Measurements from ENCODE around the gene NET1.
"Not testable (repeated sequence)": the region's sequence is repeated elsewhere in the genome, so short reads cannot be mapped to it uniquely, and the experiment has no call there.

The NET1 gene

DNA sequence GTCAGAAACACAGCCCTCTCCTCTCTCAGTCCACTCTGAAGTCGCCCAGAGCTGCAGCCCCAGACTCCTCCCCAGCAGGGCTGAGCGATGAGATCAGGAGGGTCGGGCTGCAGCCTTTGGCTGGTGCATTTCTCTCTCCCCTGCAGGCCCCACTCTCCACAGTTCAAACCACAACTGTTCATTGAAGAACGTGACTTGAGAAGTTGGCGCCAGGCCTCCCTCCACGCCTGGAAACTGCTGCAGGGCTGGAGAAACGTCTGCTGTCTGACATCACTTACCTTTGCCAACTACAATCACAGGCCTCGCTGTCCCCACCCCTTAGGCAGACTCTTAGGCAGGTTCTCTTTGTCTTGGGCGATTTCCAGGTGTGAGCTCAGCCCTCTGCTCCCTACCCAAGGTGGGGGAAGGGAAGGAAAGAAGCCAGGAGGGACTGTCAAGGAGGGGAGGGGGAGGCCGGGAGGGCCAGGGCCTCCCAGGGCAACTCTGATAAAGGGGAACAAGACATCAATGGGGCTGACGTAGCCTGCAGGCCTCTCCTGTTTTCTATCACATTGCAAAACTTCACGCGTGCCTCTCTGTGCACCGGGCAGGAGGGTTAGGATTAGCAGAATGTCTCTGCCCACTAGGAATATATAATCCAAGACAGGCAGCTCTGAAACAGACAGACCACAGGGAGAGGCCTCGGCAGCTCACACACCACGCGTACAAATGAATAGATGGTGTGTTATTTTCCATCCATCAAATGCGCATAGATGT is 54.3 kb downstream of the NET1 start:
- DNase-seq = peak; percentile 31

DNA sequence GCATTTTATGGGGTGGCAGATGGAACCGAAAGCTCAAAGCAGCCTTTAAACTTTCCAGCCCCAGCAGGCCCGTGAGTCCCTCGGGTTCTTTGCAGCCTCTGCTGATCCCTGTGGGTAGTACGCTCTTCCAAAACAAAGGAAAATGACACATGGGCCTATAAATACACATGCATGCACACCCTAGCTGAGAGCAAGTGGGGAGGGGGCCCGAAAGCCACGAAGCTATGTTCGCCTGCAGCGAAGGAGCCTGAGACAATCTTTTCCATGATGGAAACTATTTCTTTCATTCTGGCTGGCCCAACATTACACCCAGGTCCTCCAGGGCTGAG is 54.8 kb downstream of the NET1 start:
- no peak for DNase-seq

DNA sequence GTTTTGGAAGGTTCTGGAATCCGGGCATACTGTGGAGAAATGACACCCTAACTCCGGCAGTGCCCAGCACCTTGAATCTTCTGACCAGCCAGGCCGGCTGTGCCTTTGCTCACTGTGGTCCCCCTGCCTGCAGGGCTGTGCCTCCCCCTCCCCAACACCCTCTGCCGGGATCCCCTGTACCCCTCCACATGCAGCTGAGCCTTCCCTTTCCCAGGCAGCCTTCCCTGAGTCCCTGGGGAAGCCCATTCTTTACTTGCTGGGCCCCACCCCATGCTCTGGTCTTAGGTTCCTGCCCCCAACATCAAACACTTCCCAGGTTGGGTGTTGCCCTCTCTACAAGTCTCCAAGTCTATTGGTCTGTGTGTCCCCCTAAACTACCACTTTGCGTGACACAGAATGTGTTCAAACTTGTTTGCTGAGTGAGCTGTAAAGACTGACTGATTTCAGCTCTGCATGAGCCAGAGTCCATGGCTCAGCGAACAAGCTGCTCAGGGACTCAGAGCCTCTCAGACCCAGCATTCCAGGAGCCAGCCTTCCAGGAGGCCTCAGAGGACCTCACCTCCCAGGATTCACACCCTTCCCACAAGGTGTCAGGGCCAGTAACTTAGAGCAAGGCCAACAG is 55.4 kb downstream of the NET1 start:
- no peak for DNase-seq

- no peak for DNase-seq
Measured at GRCh38 chr10:5468262-5469106, 56.1 kb downstream of the NET1 start.

DNA sequence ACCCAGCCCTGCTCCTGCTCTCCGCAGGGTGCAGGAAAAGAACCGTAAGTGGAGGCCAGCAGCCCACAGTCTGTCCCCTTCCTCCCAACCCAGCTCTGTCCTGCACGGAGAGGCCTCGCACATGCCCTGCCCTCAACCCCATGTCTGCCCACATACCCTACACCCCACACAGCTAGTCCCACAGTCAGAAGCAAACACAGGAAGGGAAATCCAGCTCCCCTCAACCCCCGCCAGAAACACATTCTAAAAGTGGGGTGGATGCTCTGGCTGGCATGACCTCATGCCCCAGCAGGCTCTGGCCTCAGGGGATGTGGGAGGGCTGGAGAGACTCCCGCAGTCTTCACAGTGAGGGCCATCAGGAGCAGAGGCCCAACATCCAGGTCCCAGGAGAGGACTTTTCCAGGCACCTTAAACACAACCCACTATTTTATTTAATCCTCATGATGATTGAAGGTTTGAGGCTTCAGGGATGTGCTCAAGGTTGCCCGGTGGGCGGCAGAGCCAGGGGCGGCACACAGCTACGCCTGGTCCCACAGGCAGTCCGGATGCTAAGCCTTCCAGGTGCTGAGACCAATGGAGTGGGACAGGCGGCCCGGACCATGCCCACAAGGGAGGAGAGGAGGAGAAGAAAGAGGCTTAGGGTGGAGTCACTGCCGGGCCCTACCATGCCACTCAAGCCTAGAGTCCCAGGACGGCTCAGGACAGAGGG is 57.1 kb downstream of the NET1 start:
- no peak for DNase-seq

GRCh38 chr10:5470062-5470751 is 57.9 kb downstream of the NET1 start:
- DNase-seq = no peak

DNA sequence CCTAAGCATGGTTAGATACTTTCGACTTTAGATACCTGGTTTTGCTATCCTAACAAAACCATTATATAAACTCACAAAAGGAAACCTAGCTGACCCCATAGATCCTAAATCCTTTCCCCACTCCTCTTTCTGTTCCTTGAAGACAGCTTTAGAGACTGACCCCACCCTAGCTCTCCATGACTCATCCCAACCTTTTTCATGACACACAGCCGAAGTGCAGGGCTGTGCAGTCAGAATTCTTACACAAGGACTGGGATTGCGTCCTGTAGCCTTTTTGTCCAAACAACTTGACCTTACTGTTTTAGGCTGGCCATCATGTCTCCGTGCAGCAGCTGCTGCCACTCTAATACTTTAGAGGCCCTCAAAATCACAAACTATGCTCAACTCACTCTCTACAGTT is 62.3 kb downstream of the NET1 start:
- not testable (repeated sequence) for DNase-seq

DNA sequence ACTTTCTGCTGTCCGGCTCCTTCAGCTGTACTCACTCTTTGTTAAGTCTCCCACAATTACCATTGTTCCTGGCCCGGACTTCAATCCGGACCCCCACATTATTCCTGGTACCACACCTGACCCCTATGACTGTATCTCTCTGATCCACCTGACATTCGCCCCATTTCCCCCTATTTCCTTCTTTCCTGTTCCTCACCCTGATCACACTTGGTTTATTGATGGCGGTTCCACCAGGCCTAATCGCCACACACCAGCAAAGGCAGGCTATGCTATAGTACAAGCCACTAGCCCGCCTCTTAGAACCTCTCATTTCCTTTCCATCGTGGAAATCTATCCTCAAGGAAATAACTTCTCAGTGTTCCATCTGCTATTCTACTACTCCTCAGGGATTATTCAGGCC is 62.7 kb downstream of the NET1 start:
- DNase-seq = not testable (repeated sequence)

- not testable (repeated sequence) for DNase-seq
Measured at GRCh38 chr10:5475974-5476807, 63.8 kb downstream of the NET1 start.

DNA sequence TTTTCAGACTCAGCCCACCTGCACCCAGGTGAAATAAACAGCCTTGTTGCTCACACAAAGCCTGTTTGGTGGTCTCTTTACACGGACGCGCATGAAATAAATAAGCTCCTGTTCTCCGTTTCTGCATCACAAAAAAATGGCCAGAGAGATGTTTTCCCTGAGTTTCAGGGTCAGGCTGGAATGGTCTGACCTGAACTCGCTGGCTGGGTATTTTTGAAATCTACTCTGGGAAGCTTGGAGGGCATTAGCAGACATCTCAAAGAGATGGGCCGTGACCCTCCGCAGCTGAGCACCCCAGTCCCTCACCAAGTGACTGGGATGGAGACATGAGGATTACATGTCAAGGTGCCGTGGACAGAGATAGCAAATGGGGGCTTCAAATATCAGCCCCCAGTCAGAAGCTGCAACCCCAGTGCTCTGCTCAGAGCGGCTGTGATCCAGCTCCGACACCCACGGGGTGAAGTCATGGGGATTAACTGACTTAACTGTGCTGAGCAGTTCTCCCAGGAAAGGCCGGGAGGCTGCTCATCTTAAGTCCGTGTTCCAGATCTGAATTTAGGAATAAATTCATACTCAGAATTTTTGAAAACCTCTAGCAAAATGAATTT is 64.7 kb downstream of the NET1 start:
- no peak for DNase-seq

DNA sequence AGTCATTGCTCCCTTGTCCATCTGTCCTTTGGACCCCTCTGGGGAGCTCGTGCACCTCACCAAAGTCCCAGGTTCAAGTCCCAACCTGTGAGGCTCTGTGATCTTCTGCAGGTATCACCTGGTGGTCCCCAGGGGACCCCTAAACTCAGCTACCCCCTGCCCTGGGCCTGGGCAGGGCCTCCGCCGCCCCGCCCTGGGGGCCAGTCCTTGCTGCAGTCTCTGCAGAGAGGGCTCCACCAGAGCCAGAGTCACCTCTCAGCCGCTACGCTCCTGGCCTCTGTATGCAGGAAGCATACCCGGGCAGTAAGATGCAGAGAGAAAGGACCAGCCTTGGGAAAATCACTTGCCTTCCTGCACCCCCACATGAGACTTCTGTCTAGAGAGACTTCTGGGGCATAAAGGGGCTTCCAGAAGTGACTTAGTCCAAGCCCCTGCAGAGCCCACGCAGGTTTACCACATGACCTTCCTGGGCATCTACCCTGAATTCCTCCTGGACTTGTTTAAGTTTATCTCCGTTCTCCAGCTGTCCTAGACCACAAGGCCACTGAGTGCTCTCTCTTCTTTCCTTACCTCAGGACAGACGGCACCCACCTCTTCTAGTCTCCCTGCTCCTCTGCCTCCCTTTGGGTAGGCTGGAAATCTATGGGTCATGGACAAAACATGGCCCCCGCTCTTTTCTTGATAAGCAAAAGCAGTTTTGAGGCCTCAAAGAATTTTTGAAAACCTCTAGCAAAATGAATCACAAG is 65.8 kb downstream of the NET1 start:
- DNase-seq = no peak

- DNase-seq = no peak
Measured at GRCh38 chr10:5478694-5479305, 66.4 kb downstream of the NET1 start.

- no peak for DNase-seq
Measured at GRCh38 chr10:5479481-5480161, 67.3 kb downstream of the NET1 start.

DNA sequence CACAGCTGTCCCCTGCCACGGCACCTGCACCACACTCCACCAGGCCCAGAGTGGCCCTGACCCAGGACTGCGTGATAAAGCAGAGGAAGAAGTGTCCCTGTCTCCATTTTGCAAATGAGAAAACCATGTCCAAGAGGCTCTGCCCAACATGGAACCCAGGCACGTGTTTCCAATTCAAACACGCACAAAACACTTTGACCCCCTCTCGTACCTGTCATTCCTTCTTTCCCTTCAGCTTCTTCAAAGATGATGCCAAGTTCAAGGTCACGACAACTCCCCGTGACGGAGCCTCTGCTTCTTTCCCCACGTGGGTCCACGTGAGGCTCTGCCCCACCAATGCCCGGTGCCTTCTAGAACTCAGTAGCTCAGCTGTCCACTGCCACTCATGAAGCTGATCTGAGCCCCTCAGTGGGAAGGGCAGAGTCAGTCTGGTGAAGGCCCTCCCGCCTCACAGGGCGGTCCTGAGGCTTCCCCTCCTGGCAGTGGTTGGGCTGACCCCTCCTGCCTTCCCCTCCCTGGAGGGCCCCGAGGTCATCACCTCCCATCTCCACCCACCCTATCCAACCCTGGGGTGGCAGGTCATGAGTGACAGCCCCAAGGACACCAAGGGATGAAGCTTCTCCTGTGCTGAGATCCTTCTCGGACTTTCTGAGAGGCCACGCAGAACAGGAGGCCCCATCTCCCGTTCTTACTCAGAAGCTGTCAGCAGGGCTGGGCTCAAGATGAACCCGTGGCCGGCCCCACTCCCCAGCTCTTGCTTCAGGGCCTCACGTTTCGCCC is 68.0 kb downstream of the NET1 start:
- DNase-seq = no peak

DNA sequence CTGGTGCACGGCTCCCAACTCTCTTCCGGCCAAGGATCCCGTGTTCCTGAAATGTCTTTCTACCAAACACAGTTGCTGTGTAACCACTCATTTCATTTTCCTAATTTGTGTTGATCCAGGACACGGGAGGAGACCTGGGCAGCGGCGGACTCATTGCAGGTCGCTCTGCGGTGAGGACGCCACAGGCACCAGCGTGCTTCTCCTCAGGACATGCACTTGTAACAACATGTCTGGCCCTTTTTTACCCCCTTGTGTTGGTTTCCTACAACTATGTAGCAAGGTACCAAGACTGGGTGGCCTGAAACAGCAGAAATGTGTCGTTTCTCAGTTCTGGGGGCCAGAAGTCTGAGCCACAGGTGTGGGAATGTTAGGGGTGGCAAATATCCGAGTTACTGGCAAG is 68.8 kb downstream of the NET1 start:
- DNase-seq = no peak

GRCh38 chr10:5482016-5482415 is 69.7 kb downstream of the NET1 start:
- DNase-seq = no peak

- no peak for DNase-seq
Measured at GRCh38 chr10:5484205-5484604, 71.8 kb downstream of the NET1 start.

- DNase-seq = no peak
Measured at GRCh38 chr10:5485290-5485689, 72.9 kb downstream of the NET1 start.
